Left kidney (tissue), 2 donors: ENCODE measurements around the gene PBRM1. TPM values are rescaled to one million over a fixed set of nuclear protein-coding genes. Genes with fewer than 3 reads are reported as not detected.
"Not testable (repeated sequence)": the region's sequence is repeated elsewhere in the genome, so short reads cannot be mapped to it uniquely, and the experiment has no call there.

Experiments used
- DNase-seq: peaks from one replicate; pipeline ENCODE4 v3.0.0-alpha.2; 2013
- polyA plus RNA-seq: library from polyadenylated mRNA; unstranded; fragments of 120-200 nt; gene quantifications from one replicate; pipeline ENCODE4 v1.2.1, GENCODE V29; 2013; ENCODE audit not compliant: insufficient read length

The PBRM1 gene
- polyA plus RNA-seq, 1 donor: 70.0 TPM

DNA sequence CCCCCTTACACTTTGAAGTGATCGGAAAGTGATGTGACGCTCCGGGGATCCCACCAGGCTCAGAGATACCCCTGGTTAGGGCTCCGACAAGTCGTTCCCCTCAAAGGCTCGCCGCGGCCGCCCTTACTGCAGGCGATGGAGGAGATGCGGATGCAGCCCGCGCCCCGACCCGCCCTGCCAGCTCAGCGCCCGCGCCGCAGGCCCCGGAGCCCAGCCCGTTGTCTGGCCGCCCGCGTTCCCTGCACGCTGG is 19.6 kb upstream of the PBRM1 start:
- DNase-seq: no peak

DNA sequence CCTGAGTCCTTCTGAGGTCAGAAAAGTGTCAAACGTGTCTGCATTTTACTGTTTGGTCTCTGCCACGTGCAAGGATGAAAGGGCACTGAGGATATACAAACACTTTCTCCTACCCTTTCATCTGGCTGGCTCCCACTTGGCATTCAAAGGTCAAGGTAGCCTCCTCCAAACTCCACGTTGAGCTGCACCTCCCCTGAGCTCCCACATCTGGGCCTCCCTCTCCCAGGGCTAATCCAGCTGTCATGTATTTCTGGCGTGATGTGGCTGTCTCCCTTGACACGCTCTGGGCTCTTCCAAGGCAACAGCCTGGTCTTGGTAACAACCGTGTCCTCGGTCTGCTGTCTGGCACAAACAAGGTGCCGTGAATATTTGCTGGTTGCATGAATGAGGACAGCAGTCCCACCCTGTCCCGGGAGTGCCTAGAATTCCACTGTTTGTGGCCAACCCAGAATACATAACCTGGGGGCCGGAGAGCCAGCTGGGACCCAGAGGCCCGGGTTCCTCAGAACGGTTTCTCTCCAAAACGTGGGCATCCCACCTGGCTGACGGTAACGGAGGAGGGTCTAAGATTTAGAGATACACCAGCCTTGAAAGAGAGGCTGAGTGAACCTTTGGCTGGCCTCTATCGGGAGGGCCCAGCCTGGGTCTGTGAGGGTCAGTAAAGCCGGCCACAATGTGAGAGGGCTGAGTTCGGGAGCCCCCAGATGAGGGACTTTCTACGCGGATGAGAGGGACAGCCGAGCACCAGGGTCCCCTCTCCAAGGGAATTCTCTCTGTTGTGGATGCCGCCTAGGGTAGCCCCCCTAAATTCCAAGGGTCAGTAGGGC is 19.1 kb upstream of the PBRM1 start:
- no peak for DNase-seq

DNA sequence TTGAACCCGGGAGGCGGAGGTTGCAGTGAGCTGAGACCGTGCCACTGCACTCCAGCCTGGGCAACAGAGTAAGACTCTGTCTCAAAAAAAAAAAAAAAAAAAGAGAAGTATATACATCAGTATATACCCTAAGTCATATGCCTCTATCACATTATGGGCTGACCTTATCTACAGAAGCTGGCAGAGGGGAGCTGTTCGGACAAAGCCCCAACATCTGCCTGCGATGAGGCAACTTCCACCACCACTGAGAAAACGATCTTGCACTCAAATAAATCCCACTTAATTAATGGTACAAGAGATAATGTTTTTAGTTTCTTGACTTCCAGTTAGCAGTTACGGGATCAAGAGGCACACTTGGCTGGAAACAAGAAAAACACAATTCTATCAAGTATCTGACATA is 17.6 kb upstream of the PBRM1 start:
- no peak for DNase-seq

DNA sequence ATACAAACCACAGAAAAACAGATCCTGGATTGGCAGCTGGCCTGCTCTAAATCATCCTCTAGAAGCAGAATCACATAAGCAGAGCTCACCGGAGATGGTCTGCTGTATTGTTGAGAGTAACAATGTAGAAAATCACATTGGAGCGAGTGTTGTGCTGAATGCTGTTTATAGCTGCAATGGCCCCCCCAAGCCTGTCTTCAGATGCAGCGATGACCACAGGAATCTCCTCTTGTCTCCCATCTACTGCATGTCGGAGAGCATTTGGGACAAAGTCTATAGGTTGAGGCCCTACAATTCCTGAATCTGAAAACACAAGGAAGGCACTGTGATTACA is 11.9 kb upstream of the PBRM1 start:
- DNase-seq: no peak

DNA sequence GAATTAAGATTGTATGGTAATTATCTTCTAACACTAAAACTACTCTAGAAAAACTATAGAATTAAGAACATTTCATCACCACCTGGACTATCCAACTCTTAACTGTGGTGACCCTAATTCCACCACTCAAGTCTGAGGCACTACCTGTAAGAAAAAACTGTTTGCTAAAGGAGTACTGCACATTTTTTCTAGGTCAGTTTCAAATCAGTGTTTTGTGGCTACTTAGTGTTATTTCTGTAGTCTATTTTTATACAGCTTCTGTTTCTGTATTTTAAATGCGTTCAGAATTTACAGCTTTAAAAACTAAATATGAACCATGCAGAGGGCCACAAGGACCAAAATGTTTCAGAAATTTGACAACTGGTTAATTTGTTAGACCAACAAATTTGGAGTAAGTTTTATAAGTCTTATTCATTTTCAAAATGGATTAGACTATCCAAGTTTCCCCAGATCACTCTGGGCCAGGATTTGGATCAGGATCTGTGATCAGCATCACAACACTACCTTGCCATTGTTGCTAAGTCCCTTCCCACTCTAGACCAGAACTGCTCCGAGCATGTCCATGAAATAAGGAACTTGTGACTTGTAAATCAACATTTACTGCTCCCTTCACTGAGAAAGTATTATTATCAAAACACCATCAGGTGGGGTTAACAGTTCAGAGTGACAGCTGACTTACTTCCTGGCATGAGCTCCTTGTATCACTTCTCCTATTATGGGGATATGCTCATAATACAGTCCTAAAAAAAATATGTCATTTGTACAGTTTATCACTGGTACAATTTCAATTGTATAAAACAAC is 11.3 kb upstream of the PBRM1 start:
- DNase-seq: no peak

DNA sequence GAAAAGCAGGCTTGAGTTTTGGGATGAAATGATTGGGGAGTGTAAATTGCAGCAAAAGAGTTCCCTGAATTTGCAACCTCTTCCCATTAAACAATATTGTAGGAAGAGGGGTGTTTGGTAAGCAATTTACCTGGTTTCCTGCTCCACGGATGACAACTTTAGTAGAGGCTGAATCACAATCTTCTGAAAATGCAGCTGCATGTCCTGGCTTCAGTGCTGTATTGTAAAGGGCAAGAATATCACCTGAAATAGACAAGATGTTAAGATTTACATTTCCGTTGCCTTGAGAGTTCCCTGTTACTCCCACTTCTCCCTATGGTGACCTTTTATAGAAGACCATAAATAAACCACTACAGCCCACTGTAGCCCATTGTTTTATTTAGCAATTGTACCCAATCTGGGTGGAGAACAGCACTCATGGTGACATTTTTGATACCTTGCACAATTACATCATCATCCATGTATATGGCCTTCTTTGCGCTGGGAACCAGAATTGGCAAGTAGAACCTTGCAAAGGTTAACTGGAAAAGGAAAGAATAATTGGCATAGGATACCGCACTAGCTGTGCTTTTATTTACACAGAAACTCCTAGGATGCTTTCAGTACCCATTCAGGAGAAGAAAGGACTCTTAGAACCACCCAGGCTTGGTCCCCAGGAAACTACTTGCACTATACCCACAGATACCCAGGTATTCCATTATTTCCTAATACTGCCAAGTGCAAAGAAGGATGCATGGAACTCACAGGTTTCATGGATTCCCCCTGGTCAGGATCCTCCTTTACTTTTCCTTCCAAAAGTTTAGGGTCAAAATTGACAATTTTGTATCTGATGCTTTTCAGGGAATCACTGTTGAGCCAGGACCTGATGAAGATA is 10.3 kb upstream of the PBRM1 start:
- DNase-seq: no peak

DNA sequence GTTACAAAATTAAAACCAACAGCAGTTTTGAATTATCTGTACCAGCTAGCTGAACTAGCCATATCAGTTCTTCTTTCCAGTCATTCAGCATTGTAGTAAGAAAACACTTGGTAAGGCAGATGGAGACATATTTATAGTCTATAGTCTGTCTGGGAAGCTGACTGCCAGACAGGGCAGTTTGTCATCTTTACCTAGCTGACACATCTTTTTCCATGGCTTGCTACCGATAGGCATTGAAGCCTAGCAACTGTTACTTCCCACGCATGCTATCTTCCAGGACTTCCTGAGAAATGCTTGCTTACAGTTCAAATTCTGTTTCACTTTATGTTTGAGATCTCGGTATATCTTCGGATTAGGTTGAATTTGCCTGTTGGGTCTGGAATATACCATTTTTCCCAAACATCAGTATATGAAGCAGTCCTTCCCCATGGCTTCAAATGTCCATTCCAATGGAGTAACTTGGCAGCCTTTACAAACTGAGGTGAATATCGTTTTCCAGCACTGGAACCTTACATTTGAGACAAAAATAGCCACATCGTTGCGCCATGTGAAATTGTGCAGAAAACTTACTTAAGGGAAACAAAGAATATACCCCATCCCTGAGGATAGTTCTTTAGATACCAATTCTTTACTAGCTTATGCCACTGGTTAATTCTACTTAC is 8.9 kb upstream of the PBRM1 start:
- DNase-seq: no peak

DNA sequence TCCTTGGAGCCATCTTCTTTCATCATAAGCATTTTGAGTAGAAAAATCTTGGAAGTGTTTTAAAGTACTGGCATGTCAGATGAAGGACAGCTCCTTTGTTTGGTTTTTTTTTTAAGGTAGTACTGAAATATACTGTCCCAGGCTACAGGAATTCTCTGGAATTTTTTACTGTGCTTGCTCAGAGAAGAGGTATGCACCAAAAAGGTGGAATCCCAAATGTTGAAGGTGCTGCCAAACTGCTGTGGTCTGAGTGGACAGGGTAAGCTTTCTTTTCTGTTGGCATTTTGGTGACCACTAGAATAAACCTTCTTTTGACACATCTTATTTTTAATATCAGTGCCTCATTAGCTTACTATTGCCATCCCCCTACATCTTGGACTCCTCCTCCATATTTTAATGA is 7.4 kb upstream of the PBRM1 start:
- no peak for DNase-seq

DNA sequence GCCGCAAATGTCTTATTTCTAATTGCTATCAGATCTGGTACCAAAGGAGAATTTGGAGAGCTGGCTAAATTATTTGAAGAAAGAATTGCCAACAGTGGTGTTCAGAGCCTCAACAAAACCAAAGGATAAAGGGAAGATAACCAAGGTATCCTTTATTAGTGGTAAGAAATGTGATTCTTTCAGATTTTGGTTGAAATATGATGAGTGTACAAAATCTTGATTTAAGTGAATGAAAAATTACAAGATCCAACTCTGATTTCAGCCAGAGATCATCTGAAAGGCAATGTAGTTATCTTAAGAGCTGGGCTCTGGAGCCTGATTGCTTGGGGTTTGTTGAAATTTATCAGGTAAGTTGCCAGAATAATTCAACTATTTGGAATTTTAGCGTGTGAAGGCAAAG is 4.8 kb upstream of the PBRM1 start:
- no peak for DNase-seq

DNA sequence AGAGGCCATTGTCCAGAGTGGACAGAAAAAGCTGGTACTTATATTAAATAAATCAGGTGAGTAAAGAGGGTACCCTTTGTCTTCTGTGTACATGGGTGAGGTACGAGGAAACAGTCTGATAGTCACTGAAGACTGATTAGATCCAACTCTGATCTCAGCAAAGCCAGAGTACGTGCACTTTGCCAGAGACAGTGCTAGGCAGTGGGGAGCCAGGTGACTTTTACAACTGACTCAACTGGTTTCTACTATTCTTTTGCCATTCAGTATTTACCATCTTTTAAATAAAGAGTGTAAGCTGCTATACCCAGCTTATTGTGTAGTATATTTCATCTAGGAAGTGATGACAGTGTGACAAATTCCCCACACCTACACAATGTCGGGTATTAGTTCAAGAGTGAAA is 3.4 kb upstream of the PBRM1 start:
- DNase-seq: no peak

DNA sequence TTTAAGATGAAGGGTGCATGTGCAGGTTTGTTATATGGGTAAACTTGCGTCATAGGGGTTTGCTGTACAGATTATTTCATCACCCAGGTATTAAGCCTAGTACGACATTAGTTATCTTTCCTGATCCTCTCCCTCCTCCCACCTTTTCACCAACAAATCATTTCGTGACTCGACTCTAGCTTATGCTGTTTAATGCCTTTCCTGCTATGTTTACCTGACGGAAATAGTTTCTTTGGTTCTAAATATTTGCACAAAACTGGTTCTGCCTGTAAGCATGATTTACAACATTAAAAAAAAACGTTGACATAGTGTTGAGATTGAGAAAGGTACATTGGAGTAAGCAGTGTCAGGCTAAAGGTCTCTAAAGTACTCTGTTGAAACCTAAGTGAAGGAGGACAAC is 2.6 kb upstream of the PBRM1 start:
- DNase-seq: no peak

DNA sequence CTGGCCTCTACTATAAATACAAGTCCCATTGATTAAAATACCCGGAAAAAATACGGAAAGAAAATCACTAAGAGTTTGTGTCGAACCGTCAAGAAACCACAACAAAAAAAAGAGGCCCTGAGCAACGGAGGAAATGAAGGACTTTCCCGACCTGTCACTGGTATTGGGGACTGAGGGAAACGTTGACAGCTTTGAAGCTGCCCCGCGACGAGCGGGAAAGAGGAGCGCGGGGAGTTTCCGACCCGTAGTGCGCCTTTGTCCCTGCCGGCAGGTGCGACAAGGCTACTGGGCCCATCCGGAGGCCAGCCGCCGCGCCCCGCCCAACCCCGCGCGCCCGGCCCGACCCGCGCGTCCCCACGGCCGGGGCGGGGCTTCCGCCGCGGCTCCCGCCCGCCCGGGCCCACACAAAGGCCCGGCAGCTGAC is 416 bp downstream of the PBRM1 start:
- DNase-seq: peak; percentile 59

DNA sequence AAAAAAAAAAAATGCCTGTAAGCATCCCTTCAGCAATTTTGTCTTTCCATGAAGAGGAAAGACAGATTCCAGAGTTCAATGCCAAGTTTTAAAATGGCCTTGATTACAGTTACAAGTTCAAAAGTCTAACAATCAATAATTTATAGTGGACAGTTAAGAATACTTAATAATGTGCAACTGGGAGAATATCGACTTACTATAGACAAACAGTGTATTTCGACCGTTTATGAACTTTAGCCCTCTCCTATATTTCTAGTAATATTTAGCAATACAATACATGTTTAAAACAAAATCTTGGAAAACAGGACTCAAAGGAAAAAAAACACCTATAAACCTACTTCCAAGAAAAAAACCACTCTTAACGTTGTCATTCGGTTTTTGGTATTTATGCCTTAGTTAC is 1.5 kb downstream of the PBRM1 start:
- DNase-seq: no peak

DNA sequence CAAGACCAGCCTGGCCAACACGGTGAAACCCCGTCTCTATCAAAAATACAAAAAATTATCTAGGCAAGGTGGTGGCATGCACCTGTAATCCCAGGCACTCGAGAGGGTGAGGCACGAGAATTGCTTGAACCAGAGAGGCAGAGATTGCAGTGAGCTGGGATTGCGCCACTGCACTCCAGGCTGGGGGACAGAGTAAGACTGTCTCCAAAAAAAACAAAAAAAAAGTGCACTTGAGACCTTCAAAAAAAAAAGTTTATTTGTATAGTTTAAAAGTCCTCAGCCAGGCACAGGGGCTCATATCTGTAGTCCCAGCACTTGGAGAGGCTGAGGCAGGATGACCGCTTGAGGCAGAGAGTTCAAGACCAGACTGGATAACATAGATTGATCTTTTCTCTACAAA is 2.1 kb downstream of the PBRM1 start:
- DNase-seq: no peak

DNA sequence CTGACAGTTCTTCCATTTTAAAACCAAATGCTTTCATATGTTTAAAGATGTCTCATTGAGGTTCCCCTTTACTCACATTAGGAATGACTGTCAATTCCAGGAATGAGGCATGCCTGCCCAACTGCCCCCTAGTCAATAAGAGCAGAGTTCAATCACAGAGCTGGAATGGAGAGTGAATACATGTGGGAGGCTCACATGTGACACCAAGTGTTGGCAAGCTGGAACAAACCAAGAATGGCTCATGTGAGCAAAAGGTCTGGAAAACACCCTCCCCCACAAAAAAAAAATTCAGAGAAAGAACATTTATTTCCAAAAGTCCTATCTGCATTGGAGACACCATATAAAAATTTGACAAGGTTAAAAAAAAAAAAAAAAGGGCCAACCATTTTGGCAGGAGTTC is 3.7 kb downstream of the PBRM1 start:
- DNase-seq: peak; percentile 22

DNA sequence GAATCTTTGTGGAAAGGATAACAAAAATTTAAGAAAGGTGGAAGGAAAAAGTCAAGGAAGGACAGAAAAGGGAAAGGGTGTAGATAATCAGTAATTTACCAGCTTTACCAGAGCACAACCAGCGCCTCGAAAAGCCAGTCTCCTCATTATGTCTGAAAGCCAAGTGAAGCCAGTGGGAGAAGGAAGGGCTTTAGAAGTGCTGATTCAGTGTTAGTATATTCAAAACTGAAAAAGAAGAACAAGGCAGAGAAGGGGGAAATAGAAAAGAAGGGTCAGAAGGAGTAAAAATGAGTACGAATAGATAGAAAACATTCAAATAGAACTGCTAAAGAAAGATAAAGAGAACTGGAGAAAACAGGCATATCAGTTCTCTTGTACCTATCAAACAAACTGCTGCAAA is 4.1 kb downstream of the PBRM1 start:
- DNase-seq: no peak

DNA sequence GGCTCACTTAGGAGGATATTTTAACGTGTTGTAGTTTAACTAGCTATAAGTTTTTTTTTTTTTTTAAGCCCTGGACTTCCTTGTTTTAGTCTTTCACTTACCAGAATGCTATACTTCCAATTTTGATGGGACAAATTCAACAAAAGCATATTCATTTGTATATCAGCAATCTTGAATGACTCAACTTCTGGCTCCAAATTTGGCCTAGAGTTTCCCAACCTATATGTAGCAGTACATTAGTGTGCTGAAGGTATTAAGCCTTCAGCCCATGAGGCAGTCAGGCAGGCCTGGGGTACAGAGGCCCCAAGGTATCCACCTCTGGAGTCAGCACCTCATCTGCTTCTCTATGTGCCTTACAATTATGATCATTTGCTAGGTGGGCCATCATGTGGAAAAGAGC is 5.9 kb downstream of the PBRM1 start:
- no peak for DNase-seq

DNA sequence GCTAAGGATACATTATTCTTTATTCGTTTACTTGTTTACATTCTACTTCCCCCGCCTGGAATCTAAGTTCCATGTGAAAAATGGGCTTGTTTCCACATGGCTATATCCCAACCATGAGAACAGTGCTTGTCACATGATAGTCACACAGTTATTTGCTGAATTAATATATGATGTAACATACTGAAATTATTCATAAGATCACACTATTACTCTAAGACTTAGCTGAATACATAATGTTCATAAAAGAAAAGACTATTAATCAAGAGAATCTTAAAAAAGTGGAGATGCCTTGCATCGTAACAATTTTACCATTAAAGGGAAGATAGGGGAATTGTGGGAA is 6.5 kb downstream of the PBRM1 start:
- no peak for DNase-seq

DNA sequence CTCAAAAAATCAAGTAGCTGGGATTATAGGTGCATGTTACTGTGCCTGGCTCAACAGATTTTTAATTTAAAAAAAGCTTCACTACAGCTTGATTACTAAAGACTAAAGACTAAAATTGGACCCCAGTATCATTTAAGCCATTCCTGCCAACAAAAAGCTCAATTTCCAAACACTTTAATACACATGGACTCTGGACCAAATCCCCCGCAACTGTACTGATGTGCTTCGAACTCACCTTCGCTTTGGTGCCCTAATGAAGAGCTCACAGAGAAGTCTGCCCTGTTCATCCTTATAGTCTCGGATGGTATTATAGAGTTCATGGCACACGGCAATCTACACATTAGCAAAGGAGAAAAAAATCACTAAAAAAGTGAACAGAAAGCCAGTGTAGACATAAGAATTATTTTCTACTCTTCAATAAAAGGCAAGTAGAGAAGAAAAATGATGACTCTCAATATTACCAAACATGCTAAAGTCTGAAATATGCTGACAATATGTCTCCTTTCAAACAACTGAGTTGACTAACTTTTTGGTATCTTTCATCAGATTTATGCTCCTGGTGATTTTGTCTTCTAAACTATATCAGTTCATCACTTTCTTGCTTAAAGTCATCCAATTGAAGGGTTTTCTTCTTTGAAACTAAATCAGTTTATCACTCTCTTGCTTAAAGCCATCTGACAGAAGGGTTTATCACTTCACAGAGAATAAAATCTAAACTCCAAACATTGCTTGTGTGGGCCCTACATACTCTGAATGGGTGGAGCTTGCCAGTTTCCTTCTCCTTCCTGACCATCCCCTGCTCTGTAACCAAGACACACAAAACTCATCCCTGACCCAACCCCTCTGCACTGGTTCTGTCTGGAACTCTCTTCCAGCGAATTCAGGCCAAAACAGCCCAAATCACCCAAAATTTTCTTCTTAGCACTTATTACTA is 7.2 kb downstream of the PBRM1 start:
- DNase-seq: no peak

DNA sequence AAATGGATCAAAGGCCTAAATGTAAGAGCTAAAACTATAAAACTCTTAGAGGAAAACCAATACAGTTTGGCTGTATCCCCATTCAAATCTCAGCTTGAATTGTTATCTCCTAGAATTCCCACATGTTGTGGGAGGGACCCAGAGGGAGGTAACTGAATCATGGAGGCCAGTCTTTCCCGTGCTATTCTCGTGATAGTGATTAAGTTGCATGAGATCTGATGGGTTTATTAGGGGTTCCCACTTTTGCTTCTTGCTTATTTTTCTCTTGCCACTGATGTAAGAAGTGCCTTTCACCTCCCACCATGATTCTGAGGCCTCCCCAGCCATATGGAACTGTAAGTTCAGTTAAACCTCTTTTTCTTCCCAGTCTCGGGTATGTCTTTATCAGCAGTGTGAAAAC is 9.5 kb downstream of the PBRM1 start:
- not testable (repeated sequence) for DNase-seq

DNA sequence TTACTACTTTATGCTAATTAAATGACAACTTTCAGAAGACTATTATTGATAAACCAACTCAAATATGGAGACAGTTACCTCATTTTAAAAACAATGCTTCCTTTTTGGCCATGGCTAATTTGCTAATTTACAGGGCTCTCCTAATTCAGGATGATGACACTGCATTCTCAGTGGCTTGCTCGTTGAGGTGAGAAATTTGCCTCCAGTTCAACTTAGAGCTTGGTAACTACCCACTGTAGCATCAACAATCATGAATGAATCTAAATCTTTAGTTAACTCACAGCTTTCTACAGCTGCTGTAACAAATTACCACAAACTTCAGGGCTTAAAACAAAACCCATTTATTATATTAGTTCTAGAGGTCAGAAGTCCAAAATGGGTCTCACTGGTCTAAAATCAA is 14.0 kb downstream of the PBRM1 start:
- DNase-seq: no peak
